Peyer's patch (tissue), 4 donors: ENCODE data around the gene SRRM2.

Experiments used
- CTCF ChIP-seq, 6 experiments: fragments of 450-650 bp in 4 of 6; fragments of 200-600 bp in 2 of 6; sonication (generic) in 1 of 6; IDR thresholded peaks; one replicate each; pipeline ENCODE4 v1.5.1; 2017 to 2019; ENCODE audit warnings: antibody characterized with exemption in 6 of 6, mild to moderate bottlenecking in 3 of 6, moderate library complexity in 1 of 6
- POLR2A ChIP-seq, 2 donors: fragments of 450-650 bp; IDR thresholded peaks; one replicate each; pipeline ENCODE4 v1.5.1; 2017; ENCODE audit warnings: antibody characterized with exemption in 2 of 2, mild to moderate bottlenecking in 2 of 2, moderate library complexity in 2 of 2

- no peak for TF ChIP-seq POLR2A (IDR thresholded peaks at IDR 0.05)
- TF ChIP-seq CTCF (IDR thresholded peaks at IDR 0.05): no peak
Measured at GRCh38 chr16:2715966-2716885, 36.2 kb upstream of the SRRM2 start.
